H9 (cell line): ENCODE data around the gene SLAMF6. TPM values are rescaled to one million over a fixed set of nuclear protein-coding genes. Genes with fewer than 3 reads are reported as not detected.
A peak's percentile ranks its signal among the peaks of the same experiment; 100 is the strongest.

Experiments
- DNase-seq: peaks from one replicate; pipeline ENCODE4 v3.0.0-alpha.2; 2017
- H2AFZ ChIP-seq: one replicate; pipeline ENCODE4 v1.6.1; 2013; ENCODE audit warnings: mild to moderate bottlenecking, low read length, control low read depth, moderate library complexity
- H2AK5ac ChIP-seq: 2 replicates; pipeline ENCODE4 v1.6.1; 2013; ENCODE audit warnings: low read length, control low read depth, mixed read lengths; ENCODE audit not compliant: insufficient read length
- H2BK120ac ChIP-seq: one replicate; pipeline ENCODE4 v1.6.1; 2013; ENCODE audit warnings: low read depth, mild to moderate bottlenecking, low read length, control low read depth, inconsistent platforms; ENCODE audit not compliant: poor library complexity, severe bottlenecking
- H2BK12ac ChIP-seq: 2 replicates; pipeline ENCODE4 v1.6.1; 2013; ENCODE audit warnings: low read length, control low read depth, mixed read lengths, low read depth; ENCODE audit not compliant: insufficient read length
- H2BK15ac ChIP-seq: 2 replicates; pipeline ENCODE4 v1.6.1; 2013; ENCODE audit warnings: low read depth, low read length, control low read depth
- H2BK20ac ChIP-seq: one replicate; pipeline ENCODE4 v1.6.1; 2013; ENCODE audit warnings: low read depth, mild to moderate bottlenecking, low read length, control low read depth, inconsistent platforms; ENCODE audit not compliant: poor library complexity, severe bottlenecking
- H2BK5ac ChIP-seq: 2 replicates; pipeline ENCODE4 v1.6.1; 2013; ENCODE audit warnings: low read length, control low read depth, mixed read lengths; ENCODE audit not compliant: insufficient read length
- H3K14ac ChIP-seq: 2 replicates; pipeline ENCODE4 v1.6.1; 2013; ENCODE audit warnings: low read length, control low read depth; ENCODE audit not compliant: insufficient read depth
- H3K18ac ChIP-seq: 2 replicates; pipeline ENCODE4 v1.6.1; 2013; ENCODE audit warnings: low read depth, mild to moderate bottlenecking, mixed read lengths, low read length, control low read depth; ENCODE audit not compliant: insufficient read length
- H3K23ac ChIP-seq: 2 replicates; pipeline ENCODE4 v1.6.1; 2013; ENCODE audit warnings: low read length, control low read depth, mixed read lengths, low read depth; ENCODE audit not compliant: insufficient read length
- H3K23me2 ChIP-seq: 2 replicates; pipeline ENCODE4 v1.6.1; 2013; ENCODE audit warnings: low read depth, mild to moderate bottlenecking, mixed read lengths, low read length, control low read depth; ENCODE audit not compliant: insufficient read length, poor library complexity, severe bottlenecking
- H3K27ac ChIP-seq: 2 replicates; pipeline ENCODE4 v1.5.1; 2013; ENCODE audit warnings: low read length, control low read depth, mixed read lengths, low read depth; ENCODE audit not compliant: insufficient read length
- H3K27me3 ChIP-seq: 2 replicates; pipeline ENCODE4 v1.6.1; 2013; ENCODE audit warnings: low read length, control low read depth, inconsistent platforms; ENCODE audit not compliant: insufficient read depth
- H3K4ac ChIP-seq: 2 replicates; pipeline ENCODE4 v1.6.1; 2013; ENCODE audit warnings: low read depth, mild to moderate bottlenecking, control low read depth, inconsistent platforms, low read length, moderate library complexity
- H3K4me1 ChIP-seq: 2 replicates; pipeline ENCODE4 v1.6.1; 2013; ENCODE audit warnings: low read length, control low read depth, inconsistent platforms; ENCODE audit not compliant: insufficient read depth
- H3K4me2 ChIP-seq: 2 replicates; pipeline ENCODE4 v1.6.1; 2013; ENCODE audit warnings: low read length, control low read depth, mixed read lengths; ENCODE audit not compliant: insufficient read length, insufficient read depth
- H3K56ac ChIP-seq: 2 replicates; pipeline ENCODE4 v1.6.1; 2013; ENCODE audit warnings: low read depth, mild to moderate bottlenecking, mixed read lengths, low read length, control low read depth; ENCODE audit not compliant: insufficient read length
- H3K79me1 ChIP-seq: 2 replicates; pipeline ENCODE4 v1.6.1; 2013; ENCODE audit warnings: low read depth, mild to moderate bottlenecking, moderate library complexity, low read length, control low read depth, inconsistent platforms; ENCODE audit not compliant: insufficient read depth, poor library complexity, severe bottlenecking
- H3K79me2 ChIP-seq: 2 replicates; pipeline ENCODE4 v1.6.1; 2013; ENCODE audit warnings: low read length, control low read depth, inconsistent platforms; ENCODE audit not compliant: insufficient read depth
- H3K9ac ChIP-seq: 2 replicates; pipeline ENCODE4 v1.6.1; 2013; ENCODE audit warnings: low read length, control low read depth, mixed read lengths; ENCODE audit not compliant: insufficient read length; ENCODE audit errors: extremely low read depth
- H3K9me3 ChIP-seq: one replicate; pipeline ENCODE4 v1.6.1; 2013; ENCODE audit warnings: low read depth, low read length, inconsistent platforms; ENCODE audit not compliant: control insufficient read depth
- H3T11ph ChIP-seq: one replicate; pipeline ENCODE4 v1.6.1; 2013; ENCODE audit warnings: mild to moderate bottlenecking, low read length, control low read depth, inconsistent platforms
- H4K20me1 ChIP-seq: one replicate; pipeline ENCODE4 v1.6.1; 2013; ENCODE audit not compliant: control insufficient read depth, insufficient read length, insufficient read depth
- H4K5ac ChIP-seq: 2 replicates; pipeline ENCODE4 v1.6.1; 2013; ENCODE audit warnings: low read depth, mild to moderate bottlenecking, mixed read lengths, low read length, control low read depth; ENCODE audit not compliant: insufficient read length
- H4K8ac ChIP-seq: replicated peaks from 2 replicates; pipeline ENCODE4 v1.6.1; 2013; ENCODE audit warnings: low read length, control low read depth, mixed read lengths, low read depth; ENCODE audit not compliant: insufficient read length
- H4K91ac ChIP-seq: 2 replicates; pipeline ENCODE4 v1.6.1; 2013; ENCODE audit warnings: low read depth, mild to moderate bottlenecking, moderate library complexity, mixed read lengths, low read length, control low read depth; ENCODE audit not compliant: insufficient read length
- H3K27ac Mint-ChIP-seq, 3 experiments: 2 replicates in 2 of 3; 3 replicates in 1 of 3; pipeline ENCODE4 v1.8.0; 2020 to 2021; ENCODE audit warnings: mixed read lengths in 3 of 3, mild to moderate bottlenecking in 1 of 3, moderate library complexity in 1 of 3
- H3K27me3 Mint-ChIP-seq: 2 replicates; pipeline ENCODE4 v1.8.0; 2021; ENCODE audit warnings: low read depth, mild to moderate bottlenecking, moderate library complexity, mixed read lengths
- H3K36me3 Mint-ChIP-seq, 3 experiments: 2 replicates in 2 of 3; 3 replicates in 1 of 3; pipeline ENCODE4 v1.8.0; 2020 to 2021; ENCODE audit warnings: low read depth in 3 of 3, mixed read lengths in 3 of 3; ENCODE audit not compliant: insufficient read depth in 1 of 3
- H3K4me1 Mint-ChIP-seq, 2 experiments: 2 replicates each; pipeline ENCODE4 v1.8.0; 2020; ENCODE audit warnings: mixed read lengths in 2 of 2
- H3K4me3 Mint-ChIP-seq, 2 experiments: 2 replicates in 1 of 2; 3 replicates in 1 of 2; pipeline ENCODE4 v1.8.0; 2020 to 2021; ENCODE audit warnings: mild to moderate bottlenecking in 2 of 2, mixed read lengths in 2 of 2, moderate library complexity in 1 of 2
- H3K9me3 Mint-ChIP-seq, 2 experiments: 2 replicates in 1 of 2; 3 replicates in 1 of 2; pipeline ENCODE4 v1.8.0; 2020; ENCODE audit warnings: mild to moderate bottlenecking in 2 of 2, mixed read lengths in 2 of 2, moderate library complexity in 1 of 2
- CTCF ChIP-seq: fragments of 200-600 bp; sonication (generic); conservative IDR thresholded peaks from 3 replicates; pipeline ENCODE4 v1.8.0; 2021; ENCODE audit warnings: antibody characterized with exemption, mild to moderate bottlenecking
- WGBS: extraction: QIAGEN DNeasy Blood & Tissue Kit; methylation state at CpG from one replicate; pipeline ENCODE4 v1.1.7; 2013; ENCODE audit warnings: missing lambda C conversion rate, low lambda C conversion rate, mixed read lengths; ENCODE audit not compliant: insufficient read length; ENCODE audit errors: extremely low coverage; 5-methylcytosine and 5-hydroxymethylcytosine counted together
- total RNA-seq: library from RNA; stranded (reverse); gene quantifications from 2 replicates; pipeline ENCODE4 v1.2.1, GENCODE V29; 2021

The SLAMF6 gene
- total RNA-seq, 1 experiment from 2014 or later: not detected

- no peak for TF ChIP-seq CTCF
- Histone ChIP-seq H3K4ac (no peak overlapping the region), H3K79me2 (no peaks in the 10 kb centered on the region), H2BK5ac (no peak overlapping the region), H3K9me3 (no peaks in the 10 kb centered on the region), H3K79me1 (no peaks in the 10 kb centered on the region), H2BK20ac (no peak overlapping the region), H4K20me1 (no peaks in the 10 kb centered on the region), H3K18ac (no peak overlapping the region), H3K4me1 (peaks cover 5% of the 10 kb centered on the region; the same call in 1 of the 2 replicates), H3K56ac (no peak overlapping the region), H4K5ac (no peak overlapping the region), H3K4me2 (no peak overlapping the region), H3K14ac (no peak overlapping the region), H2AK5ac (no peak overlapping the region), H3K27me3 (no peaks in the 10 kb centered on the region), H2BK120ac (no peak overlapping the region), H4K8ac (no peak overlapping the region), H2AFZ (peak overlapping the region; percentile 56), H3K23ac (no peak overlapping the region), H2BK12ac (no peak overlapping the region), H3K27ac (no peak overlapping the region), H3K23me2 (no peaks in the 10 kb centered on the region), H2BK15ac (no peak overlapping the region), H3K9ac (no peak overlapping the region), H3T11ph (no peak overlapping the region), H4K91ac (no peak overlapping the region)
- Mint-ChIP-seq H3K36me3 (no peaks in the 10 kb centered on the region), H3K9me3 (peaks cover 8 to 10% of the 10 kb centered on the region in 2 experiments; a peak in 3 of 5 replicates), H3K27ac (peak overlapping the region in 2 of 3 experiments; percentile 9 to 23; a peak in 3 of 7 replicates), H3K27me3 (peaks cover 2% of the 10 kb centered on the region; the same call in 1 of the 2 replicates), H3K4me3 (no peak overlapping the region), H3K4me1 (peaks cover 25 to 29% of the 10 kb centered on the region in 2 experiments)
- WGBS: no CpG with 5 or more reads among the region's 2 CpGs
- DNase-seq: no peak
Measured at GRCh38 chr1:160520582-160520981, 2.5 kb downstream of the SLAMF6 start.
